Measurements from ENCODE around the gene DNASE2. TPM values are rescaled to one million over a fixed set of nuclear protein-coding genes. Genes with fewer than 3 reads are reported as not detected.
A peak's percentile ranks its signal among the peaks of the same experiment; 100 is the strongest.
"Not testable (repeated sequence)": the region's sequence is repeated elsewhere in the genome, so short reads cannot be mapped to it uniquely, and the experiment has no call there.

The DNASE2 gene
- total and polyA plus RNA-seq, 11 donors: 11.7 to 41.1 (median 23.3) TPM

GRCh38 chr19:12890787-12891552, 9.7 kb upstream of the DNASE2 start, which contains the start of gene GCDH:
Gene GCDH (plus strand): TSS chr19:12891160. CDS start chr19:12891305, 145 bp downstream.
- Histone ChIP-seq H3K9me3 (no peaks in the 10 kb centered on the region), H3K4me1 (peaks cover 0 to 23% (median 12%) of the 10 kb centered on the region in 12 donors), H3K27me3 (peaks cover 0 to 11% (median 4%) of the 10 kb centered on the region in 9 donors), H3K4me3 (peak within 1 kb of the TSS; percentile 71 to 98 (median 86)), H3K27ac (peak within 1 kb of the TSS in 10 of 12 donors; percentile 57 to 85 (median 74)), H3K36me3 (peaks cover 0 to 25% (median 20%) of the 10 kb centered on the region in 9 donors)
- peak; percentile 96 to 99 (median 98) for DNase-seq
- intact Hi-C loops (cut with DNase I): loop anchor here in 2 of 10 donors (2.0 to 10.0 kb wide), 2 partner anchors 48 to 64 kb away; partner anchors contain the start of genes CALR (in 1 of the 2) and GADD45GIP1 (in 1 of the 2)
- TF ChIP-seq CTCF (IDR thresholded peaks at IDR 0.05) (peak in 1 of 12 donors; percentile 19), POLR2A (IDR thresholded peaks at IDR 0.05) (peak; percentile 49 to 65)
- WGBS, 4 donors: 0 to 1% (median 0%) methylated on average over 29 to 49 of the region's 49 CpGs
- peak; percentile 97 to 99 (median 99) for ATAC-seq

GRCh38 chr19:12890299-12890786, 9.1 kb upstream of the DNASE2 start:
- intact Hi-C loops (cut with DNase I): loop anchor here in 2 of 10 donors (2.0 to 10.0 kb wide), 2 partner anchors 48 to 64 kb away; partner anchors contain the start of genes CALR (in 1 of the 2) and GADD45GIP1 (in 1 of the 2)
- Histone ChIP-seq H3K27ac (peak overlapping the region in 3 of 12 donors; percentile 44 to 84 (median 83)), H3K4me1 (peaks cover under 1 to 29% (median 17%) of the 10 kb centered on the region in 12 donors), H3K27me3 (peaks cover 0 to 18% (median 9%) of the 10 kb centered on the region in 9 donors), H3K4me3 (peak overlapping the region in 8 of 12 donors; percentile 7 to 98 (median 94)), H3K36me3 (peaks cover 0 to 23% (median 19%) of the 10 kb centered on the region in 9 donors)
- H3K9me3 ChIP-seq, DNase-seq, ATAC-seq: not testable (repeated sequence)
- 33 to 37% (median 36%) methylated on average over 10 of the region's 10 CpGs for WGBS, 4 donors

GRCh38 chr19:12888006-12888603, 6.9 kb upstream of the DNASE2 start:
- no peak overlapping the region for H3K4me3 ChIP-seq
- H3K36me3 ChIP-seq: peaks cover 0 to 1% (median 0%) of the 10 kb centered on the region in 9 donors
- TF ChIP-seq POLR2A (IDR thresholded peaks at IDR 0.05): no peak
- TF ChIP-seq CTCF (IDR thresholded peaks at IDR 0.05): no peak
- DNase-seq (no peak), ATAC-seq (no peak)
- intact Hi-C loops (cut with DNase I): loop anchor here in 6 of 10 donors (5.0 to 10.0 kb wide), 4 partner anchors 47 to 207 kb away; partner anchors contain the start of genes DAND5 (in 4 of the 6), CALR (in 1 of the 6) and FARSA (in 1 of the 6)
- peaks cover 0 to 9% (median 0%) of the 10 kb centered on the region in 12 donors for H3K9me3 ChIP-seq
- H3K27me3 ChIP-seq: peaks cover 11 to 40% (median 23%) of the 10 kb centered on the region in 9 donors
- H3K27ac ChIP-seq: no peak overlapping the region
- WGBS, 4 donors: 76 to 82% (median 77%) methylated on average over 5 of the region's 5 CpGs
- H3K4me1 ChIP-seq: peaks cover 2 to 42% (median 24%) of the 10 kb centered on the region in 12 donors

- TF ChIP-seq POLR2A (IDR thresholded peaks at IDR 0.05) (no peak), CTCF (IDR thresholded peaks at IDR 0.05) (no peak)
- no peak for DNase-seq
- Histone ChIP-seq H3K4me1 (peaks cover 2 to 50% (median 21%) of the 10 kb centered on the region in 12 donors), H3K4me3 (peak within 1 kb of the TSS in 4 of 12 donors; percentile 31 to 61 (median 48)), H3K9me3 (peaks cover 0 to 9% (median 0%) of the 10 kb centered on the region in 12 donors), H3K27ac (no peak within 1 kb of the TSS), H3K36me3 (no peaks in the 10 kb centered on the region), H3K27me3 (peaks cover 11 to 43% (median 23%) of the 10 kb centered on the region in 9 donors)
- ATAC-seq: no peak
- intact Hi-C loops (cut with DNase I): loop anchor here in 8 of 10 donors (2.0 to 10.0 kb wide), 6 partner anchors 24 to 208 kb away; partner anchors contain the start of genes DAND5 (in 4 of the 8), CALR (in 1 of the 8) and FARSA (in 1 of the 8)
- 52 to 67% (median 53%) methylated on average over 14 to 17 of the region's 17 CpGs for WGBS, 4 donors
These were observed 5.9 kb upstream of the DNASE2 start, which contains the start of gene KLF1 for GRCh38 chr19:12886969-12887747. Gene KLF1 (minus strand): TSS chr19:12887201. CDS start chr19:12887140, 61 bp downstream.

All from heart left ventricle (tissue), 16 donors.